ENCODE results near the gene CTNND2.

Gene CTNND2

DNA sequence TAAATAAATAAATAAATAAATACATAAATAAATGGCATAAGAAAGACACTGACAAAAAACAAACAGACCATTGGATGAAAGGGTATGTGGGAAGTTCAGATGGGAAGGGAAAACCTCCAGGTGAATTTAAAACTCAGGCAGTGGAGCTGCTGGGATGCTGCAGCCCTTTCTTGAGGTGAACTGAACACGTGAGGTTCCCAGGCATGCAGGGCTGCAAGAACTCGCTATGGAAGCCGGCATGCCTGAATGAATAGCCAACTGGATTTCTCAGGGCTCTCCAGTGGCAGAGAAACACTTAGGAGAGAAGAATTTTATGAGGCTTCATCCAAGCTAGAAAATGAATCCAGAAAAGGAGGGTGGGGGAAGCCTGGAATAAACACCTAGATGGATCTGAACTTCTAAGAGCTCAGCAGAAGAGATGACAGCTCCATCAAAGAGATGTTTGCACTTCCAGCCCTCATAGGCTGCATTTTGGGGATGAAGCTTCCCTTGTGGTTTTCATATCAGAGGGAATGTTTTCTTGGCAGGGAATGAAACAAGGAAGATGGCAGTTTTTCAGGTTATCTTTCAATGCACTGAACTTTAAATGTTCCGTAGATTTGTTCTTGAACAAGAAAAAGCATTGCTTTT, 919.0 kb downstream of the CTNND2 start:
- no peak for DNase-seq (ENCODE audit: low spot score)

DNA sequence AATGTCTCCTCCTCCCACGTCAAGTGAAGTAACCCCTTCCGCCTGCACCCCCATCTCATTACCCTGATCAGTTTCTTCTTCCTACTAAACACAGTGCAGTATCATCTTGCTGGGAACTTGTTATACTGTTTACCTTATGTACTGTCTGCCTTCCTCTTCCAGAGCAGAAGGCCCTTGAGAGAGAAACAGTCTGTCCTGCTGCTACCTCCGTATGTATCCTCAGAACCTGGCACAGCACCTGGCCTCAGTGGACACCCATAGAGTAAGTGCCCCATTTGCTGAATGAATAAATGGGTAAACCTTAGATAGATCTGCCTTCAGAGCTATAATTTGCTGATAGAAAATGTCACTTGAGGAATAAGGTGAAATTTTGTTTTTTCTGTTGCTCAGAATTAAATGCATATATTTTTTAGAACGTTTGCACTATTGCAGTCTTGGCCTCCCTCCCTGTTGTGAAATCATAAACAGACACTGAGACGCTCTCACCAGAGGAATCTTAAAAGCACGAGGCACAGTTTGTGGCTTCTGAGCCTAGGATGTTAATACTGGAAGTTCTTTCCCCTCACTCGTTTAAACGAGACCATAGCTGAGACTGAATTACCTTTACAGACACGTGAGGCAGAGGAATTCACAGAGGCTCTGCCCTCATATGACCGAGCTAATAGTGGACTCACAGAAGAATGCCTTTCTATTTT, 920.1 kb downstream of the CTNND2 start:
- no peak for DNase-seq (ENCODE audit: low spot score)

DNA sequence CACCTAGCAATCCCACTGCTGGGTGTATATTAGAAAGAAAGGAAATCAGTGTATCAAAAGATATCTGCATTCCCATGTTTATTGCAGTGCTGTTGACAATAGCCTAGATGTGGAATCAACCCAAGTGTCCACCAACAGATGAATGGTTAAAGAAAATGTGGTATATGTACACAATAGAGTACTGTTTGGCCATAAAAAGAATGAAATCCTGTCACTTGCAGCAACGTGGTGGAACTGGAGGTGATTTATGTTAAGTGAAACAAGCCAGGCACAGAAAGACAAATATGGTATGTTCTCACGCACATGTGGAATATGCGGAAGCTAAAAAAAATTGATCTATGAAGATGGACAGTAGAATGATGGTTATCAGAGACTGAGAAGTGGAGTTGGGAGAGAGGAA, 921.6 kb downstream of the CTNND2 start:
- no peak for DNase-seq (ENCODE audit: low spot score)

DNA sequence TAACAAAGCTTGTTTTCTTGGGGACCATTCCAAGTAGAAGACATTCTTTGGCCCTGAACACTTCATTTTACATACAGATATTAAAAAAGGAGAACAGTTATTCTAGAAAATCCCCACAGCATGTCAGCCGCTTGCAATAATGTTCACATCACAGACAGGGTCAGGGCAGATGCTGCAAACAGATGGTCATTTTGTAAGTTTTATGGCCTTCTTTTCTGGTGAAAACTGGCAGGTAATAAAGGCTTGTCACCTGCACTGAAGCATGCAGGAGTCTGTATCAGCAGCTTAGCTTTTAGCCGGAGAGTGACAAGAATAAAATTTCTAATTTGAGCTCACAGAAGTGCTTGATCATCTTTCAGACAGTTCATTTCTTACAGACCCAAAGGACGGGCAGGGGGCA, 922.3 kb downstream of the CTNND2 start:
- no peak for DNase-seq (ENCODE audit: low spot score)

DNA sequence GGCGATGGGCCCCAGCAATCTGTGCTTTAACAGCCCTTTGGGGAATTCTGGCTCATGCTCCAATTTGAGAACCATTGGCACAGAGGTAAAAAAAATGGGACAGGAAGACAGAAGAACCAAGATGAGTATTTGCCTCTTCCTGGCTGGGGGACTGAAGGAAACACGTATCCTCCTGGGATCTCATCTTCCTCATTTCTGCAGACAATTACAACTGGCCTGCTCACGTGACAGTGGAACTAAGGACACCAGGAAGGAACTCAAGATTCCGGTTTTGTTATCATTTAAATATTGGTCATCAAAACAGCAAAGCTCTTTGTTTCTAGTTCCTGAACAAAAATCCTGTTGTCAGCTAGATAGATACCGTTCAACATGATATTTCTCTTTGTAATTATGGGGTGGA, 927.2 kb downstream of the CTNND2 start:
- no peak for DNase-seq (ENCODE audit: low spot score)

DNA sequence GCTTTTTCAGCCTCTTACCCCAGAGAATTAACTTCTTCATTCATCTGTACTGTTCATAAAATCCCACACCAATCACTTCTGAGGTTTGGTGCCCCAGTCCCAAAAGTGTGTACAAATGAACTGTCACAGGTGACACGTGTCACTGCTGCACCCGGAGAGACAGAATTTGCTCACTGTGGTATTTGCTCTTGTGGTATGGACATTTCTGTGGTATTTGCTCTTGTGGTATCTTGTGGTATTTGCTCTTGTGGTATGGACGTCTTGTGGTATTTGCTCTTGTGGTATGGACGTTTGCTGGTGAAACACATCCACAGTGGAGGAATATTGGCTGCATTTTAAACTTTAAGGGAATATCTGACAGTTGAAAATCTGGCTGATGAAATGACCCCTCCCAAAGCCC, 928.3 kb downstream of the CTNND2 start:
- DNase-seq (ENCODE audit: low spot score): no peak

DNA sequence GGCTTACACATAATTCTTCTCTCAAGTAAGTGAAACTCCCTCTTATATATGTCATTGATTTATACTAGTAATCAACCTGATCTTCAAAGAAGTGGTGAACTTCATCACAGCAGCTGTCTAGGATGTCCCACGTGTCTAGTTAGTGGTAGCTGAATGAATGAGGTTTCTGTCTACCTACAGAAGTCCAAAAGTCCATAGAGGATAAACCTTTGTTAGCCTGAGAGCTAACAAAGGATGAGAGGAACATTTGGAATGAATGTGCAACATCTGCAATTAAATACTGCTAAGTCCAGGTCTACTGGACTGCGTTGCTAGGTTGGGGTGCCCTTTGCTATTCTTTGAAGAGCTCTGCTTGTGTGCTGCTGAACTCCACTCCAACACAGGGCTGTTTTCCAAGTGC, 929.4 kb downstream of the CTNND2 start:
- DNase-seq (ENCODE audit: low spot score): no peak

DNA sequence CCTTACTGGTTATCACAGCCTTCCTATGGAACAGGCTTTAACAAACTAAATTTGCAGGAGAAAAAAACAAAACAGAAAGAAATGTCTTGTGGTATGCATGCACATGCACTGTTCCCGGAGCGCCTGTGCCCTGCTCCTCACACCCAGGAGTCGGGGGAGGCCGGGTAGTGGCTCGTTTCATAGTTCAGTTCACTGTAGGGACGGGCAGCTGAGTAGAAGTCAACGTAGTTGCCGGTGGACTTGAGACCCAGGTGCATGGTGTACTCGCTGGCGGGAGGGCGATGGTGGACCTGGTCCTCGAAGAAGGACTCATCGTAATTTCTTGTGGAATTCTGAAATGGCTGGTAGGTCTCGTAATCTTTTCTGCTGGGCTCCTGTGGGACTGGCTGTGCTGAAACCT, 930.9 kb downstream of the CTNND2 start:
- no peak for DNase-seq (ENCODE audit: low spot score)

DNA sequence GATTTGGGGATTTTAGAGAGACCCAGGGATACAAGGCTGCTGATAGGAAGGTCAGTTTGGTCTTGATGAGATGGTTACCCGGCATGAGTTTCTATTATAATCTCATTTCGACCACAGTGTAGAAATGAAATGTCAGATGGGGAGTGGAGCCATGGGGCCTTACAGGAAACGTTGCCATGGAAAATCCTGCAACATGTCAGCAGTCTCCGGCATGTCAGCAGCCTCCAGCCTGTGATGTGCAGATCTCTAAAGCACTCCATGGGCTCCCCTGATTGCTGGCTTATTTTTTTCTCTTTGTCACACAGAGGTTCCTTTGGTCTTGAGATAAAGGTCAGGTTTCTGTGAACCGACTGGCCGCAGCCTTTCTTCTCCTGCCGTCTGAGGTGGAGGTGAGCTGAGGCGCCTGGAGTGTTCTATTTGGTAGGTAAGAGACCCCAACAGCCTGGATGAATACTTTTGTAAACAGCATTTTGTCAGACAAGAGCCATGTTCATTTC, 934.5 kb downstream of the CTNND2 start:
- no peak for DNase-seq (ENCODE audit: low spot score)

DNA sequence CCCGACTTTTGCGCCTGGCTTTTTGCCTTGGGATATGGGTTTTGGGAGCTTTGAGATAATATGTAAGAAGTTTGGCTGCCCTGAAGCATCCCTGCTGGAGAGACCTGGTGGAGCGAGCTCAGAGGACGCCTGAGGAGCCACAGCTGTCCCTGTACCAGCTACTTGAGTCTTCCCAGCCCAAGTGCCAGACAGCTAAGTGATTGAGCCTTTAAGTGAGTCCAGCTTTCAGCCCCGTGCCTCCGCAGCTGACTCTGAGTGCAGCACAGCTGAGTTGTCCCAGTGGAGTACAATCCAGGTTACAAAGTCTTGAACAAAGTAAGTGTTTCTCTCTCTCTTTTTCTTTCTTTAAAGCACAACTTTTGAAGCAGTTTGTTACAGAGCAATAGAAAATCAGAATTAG, 939.4 kb downstream of the CTNND2 start:
- DNase-seq (ENCODE audit: low spot score): no peak

DNA sequence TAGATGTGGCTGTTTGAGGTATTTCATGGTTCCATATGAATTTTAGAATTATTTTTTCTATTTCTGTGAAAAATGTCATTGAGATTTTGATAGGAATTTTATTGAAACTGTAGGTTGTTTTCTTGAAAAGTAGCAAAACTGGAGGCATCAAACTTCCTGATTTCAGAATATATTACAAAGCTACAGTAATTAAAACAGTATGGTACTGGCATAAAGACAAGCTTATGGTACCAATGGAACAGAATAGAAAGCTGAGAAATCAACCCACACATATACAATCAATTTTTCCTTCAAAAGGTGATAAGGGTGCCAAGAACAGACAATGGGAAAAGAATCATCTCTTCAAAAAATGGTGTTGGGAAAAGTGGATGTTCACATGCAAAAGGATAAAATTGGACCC, 945.5 kb downstream of the CTNND2 start:
- DNase-seq (ENCODE audit: low spot score): no peak

DNA sequence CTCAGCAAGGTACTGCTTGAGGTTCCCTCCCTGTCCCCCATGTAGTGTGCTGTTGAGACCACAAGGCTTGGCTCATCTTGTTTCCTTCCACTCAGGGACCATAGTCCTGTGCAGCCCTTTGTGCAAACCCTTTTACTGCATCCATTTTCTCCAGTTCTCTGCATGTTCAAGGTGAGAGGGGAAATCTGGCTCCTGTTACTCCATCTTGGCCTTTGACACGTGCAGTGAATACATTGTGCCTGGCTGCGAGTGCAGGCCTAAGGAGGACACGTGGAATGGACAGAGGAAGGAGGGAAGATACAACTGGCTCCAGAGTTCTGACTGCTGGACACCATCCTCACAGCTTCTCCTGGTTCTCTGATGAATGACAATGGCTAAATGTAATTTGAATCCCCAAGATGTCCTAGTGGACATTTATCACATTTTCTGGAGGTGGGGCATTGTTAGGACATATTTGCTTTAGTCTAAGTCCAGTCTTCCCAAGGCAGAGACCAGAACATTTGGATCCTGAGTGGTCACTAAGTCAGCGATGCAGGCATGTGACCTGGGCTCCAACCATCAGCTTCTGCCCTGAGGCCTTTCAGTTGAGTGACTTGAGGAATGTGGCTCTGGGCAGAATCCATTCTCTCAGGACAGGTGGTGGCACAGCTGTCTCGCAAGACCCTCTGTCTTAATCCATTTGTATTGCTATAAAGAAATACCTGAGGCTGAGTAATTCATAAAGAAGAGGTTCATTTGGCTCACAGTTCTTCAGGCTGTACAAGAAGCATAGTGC, 954.2 kb downstream of the CTNND2 start:
- DNase-seq (ENCODE audit: low spot score): no peak

DNA sequence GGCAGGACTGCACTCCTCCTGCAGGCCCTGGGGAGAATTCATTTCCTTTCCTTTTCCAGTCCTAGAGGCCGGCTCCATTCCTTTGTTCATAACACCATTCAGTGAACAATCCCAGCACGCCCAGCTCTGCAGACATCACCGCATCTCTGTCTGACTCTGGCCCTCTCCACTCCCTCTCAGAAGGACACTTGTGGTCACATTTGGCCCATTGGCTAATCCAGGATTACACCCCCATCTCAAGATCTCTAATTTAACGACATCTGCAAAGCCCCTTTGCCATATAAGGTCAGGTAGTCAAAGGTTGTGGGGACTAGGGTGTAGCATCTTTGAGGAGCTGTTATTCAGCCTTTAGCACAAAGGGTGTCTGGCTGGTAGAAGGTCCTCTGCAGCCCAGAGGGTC, 958.2 kb downstream of the CTNND2 start:
- no peak for DNase-seq (ENCODE audit: low spot score)

DNA sequence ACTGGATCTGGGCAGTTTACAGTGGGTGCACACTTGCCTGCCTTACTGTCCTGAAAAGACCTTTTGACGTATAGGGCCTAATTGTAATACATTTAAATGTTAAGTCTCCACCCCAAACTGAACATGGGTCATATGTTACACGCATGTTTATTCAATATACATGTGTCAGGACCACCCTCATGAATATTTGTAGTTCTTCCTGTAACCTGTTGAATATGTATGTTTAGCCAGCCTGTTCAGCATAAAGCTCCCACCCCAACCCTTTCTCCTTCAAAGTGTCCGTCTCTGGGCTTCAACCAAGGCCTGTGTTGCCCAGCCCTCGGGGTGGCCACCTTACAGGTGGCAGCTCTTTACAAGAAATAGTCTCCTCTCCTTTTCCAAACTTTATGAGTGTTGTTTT, 962.3 kb downstream of the CTNND2 start:
- DNase-seq (ENCODE audit: low spot score): no peak

DNA sequence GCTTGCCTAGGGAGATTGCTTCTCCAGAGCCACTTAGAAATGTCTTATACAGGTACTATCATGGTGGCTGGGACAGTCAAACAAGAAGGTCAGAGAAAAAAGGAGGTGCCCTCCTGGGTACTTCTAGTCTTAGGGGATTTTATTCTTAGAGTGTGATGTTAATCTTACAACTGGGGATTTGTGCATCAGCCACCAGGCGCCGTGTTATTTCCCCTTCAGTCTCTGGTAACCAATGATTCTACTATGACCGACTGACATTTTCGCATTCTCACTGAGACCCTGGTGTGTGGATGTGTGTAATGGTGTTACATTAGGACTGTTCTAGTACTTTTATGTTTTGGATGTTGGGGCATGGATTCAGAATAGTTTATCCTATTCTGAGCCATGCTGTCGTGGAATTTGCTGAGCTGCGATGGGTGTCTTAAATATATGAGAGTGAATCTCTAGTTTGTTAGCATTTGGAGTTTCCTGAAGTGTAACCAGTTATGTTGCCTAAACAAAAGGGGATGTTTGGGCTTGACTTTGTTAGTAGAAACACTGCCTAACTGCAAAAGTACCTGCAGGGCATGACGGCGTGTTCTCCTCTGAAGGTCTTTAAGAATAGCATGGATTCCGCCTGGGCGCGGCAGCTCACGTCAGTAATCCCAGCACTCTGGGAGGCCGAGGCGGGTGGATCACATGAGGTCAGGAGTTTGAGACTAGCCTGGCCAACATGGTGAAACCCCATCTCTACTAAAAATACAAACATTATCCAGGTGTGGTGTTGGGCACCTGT, 968.0 kb downstream of the CTNND2 start:
- no peak for DNase-seq (ENCODE audit: low spot score)

DNA sequence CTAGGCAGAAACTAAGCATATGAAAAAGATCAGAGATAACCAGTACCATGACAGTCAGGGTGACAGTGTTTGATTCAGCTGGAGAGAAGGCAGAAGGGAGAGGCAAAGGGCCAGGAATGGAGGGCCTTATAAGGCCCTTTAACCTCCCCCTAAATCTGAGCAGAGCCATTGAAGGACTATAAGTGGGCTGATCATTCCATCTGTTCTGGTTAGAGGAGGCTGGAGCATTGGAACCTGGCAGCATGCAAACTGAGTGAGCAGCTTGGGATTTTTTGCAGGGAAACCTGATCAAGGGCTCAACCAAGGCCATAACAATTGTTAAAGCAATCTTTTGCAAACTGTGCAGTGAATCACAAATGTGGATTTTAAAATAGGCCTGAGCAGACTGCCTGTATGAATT, 968.7 kb downstream of the CTNND2 start:
- DNase-seq (ENCODE audit: low spot score): no peak

DNA sequence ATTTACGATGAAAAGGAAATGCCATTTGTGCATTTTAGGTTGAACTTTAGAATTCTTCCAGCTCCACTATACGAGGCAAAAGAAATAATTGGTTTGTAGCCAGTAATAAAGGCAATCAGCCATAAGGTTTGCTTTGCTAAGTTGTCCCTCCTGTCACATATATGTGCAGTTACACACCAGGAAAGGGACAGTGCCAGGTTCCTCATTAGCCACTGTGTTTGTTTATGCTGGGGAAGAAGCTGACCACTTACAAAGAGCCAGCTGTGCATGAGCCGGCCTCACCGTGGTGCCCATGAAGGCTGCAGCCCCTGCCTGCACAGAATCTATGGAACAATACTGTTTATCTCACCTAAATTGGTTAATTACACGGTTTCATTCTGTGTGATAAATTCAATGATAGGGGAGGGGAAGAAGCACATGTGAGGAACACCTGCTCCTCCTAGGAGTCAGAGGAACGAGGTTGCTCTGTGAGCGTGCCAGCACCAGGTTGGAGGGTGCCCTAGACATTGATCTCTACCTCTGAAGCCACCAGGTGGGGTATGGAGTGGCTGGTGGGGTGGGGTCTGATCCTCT, 969.4 kb downstream of the CTNND2 start:
- DNase-seq (ENCODE audit: low spot score): no peak

DNA sequence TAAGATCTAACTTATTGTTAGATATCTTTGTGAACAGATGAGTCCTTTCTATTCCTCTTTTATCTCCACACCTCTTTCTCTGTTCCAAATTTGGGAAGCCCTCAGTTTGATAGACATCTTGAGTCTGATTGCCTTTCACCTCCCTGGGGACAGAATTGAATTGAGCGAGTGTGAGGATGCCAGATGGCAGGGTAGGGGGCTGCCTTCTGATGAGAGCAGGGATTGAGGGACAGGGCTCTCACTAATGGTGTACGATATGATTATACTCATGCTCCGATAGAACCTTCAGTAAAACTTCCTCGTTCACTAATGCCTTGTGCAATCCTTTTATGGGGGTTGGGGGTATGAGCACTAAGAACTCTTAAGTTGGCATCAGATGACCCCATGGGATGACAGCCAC, 971.1 kb downstream of the CTNND2 start:
- no peak for DNase-seq (ENCODE audit: low spot score)

DNA sequence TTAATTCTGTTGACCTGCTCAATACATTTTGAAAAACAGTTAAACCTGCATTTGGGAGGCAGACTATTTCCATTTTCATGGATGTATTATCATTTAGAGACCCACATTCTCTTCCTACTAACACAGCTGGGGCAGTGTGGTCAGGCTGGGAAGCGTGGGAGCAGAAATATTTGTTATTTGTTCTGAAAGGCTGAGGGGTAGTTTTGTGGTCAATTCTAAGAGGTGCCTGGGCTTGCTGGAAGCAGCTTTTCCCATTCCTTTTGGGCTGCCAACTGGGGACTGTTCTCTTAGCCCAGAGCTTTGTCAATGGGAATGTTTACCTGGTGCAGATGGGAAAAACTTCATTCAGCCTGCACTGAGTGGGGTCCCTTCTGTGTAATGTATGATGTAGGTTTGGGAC, 971.8 kb downstream of the CTNND2 start:
- no peak for DNase-seq (ENCODE audit: low spot score)

DNA sequence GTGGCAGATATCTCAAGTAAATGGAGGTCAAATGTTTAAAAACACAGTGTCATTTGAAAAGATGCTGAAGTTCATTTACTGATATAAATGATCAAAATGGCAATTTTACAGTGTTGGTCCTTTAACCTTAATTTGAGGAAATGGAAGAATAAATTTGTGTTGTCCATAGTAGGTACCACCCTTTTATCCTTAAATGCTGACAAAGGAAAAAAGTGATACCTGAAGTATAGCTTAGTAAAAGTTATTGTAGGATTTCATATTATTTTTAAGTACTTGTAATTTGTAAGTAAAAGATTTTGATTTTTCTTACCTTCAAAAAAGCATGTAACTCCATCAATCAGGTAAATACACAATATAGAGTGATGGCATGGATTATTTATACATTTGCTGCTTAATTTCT, 976.6 kb downstream of the CTNND2 start:
- no peak for DNase-seq (ENCODE audit: low spot score)

DNA sequence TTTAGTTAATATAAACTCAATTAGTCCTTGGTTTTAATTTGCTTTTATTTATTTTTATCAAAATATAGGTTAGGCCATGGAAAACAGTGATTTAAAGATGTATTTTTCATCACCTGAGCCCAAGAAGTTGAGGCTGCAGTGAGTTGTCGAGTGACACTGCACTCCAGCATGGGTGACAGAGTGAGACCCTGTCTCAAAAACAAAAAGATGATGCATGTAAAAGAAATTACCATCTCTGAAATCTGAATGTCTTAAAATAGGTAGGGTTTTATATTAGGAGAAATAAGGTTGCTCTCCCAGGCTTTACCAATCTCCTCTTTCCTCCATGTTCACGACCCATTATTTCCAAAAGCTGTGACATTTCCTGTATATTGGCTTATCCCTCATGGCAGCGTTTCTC, 980.9 kb downstream of the CTNND2 start:
- no peak for DNase-seq (ENCODE audit: low spot score)
